ENCODE results near the gene MACROD2.

DNA sequence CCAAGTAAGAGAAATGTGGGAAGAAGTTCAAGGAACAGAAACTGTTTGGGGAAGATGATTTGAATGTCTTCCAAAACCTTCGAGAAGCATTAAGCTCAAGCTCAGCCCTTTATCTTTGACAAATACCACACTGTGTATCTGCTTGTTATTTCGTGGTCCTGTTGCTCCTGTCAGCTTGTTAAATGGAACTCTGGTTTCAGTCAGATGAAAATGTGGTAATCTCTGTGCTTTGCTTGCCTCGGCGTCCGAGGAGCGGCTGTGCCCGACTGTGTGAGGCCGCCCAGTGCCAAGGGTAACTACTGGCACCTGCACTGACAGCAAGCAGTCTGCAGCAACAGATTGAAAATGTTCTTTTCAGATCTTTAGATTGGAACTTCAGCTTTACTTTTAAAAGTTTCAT, 920.0 kb downstream of the MACROD2 start:
- no peak for TF ChIP-seq CTCF (IDR thresholded peaks at IDR 0.05; ENCODE audit: insufficient read depth, low read length, poor library complexity, severe bottlenecking)
- TF ChIP-seq EZH2phosphoT487 (conservative IDR thresholded peaks at IDR 0.05; ENCODE audit: low read length), result no peak
